Measurements from ENCODE around the gene TSPAN18. TPM values are rescaled to one million over a fixed set of nuclear protein-coding genes. Genes with fewer than 3 reads are reported as not detected.

TSPAN18 gene
- total and polyA plus RNA-seq, 10 of the 15 experiments (the other 5 are each of a cell fraction or from before 2014, with no cell fraction given), result 0.02 to 0.77 (median 0.13) TPM; not detected in 1

GRCh38 chr11:44743326-44743725, 16.6 kb downstream of the TSPAN18 start (continued):
- no peak for TF ChIP-seq JUNB (IDR thresholded peaks at IDR 0.05)
- TF ChIP-seq TARDBP (IDR thresholded peaks at IDR 0.05; ENCODE audit: borderline replicate concordance), result no peak
- no peak for TF ChIP-seq PAX5 (IDR thresholded peaks at IDR 0.05; ENCODE audit: borderline replicate concordance, low read depth, low read length)
- TF ChIP-seq FOS (IDR thresholded peaks at IDR 0.05; ENCODE audit: borderline replicate concordance, extremely low read depth, insufficient read length), result no peak
- no peak for TF ChIP-seq EGR1 (IDR thresholded peaks at IDR 0.05; ENCODE audit: borderline replicate concordance in 1 of 2, low read depth in 2 of 2, low read length in 2 of 2)
- TF ChIP-seq EED (IDR thresholded peaks at IDR 0.05; ENCODE audit: low read depth), result no peak

DNA sequence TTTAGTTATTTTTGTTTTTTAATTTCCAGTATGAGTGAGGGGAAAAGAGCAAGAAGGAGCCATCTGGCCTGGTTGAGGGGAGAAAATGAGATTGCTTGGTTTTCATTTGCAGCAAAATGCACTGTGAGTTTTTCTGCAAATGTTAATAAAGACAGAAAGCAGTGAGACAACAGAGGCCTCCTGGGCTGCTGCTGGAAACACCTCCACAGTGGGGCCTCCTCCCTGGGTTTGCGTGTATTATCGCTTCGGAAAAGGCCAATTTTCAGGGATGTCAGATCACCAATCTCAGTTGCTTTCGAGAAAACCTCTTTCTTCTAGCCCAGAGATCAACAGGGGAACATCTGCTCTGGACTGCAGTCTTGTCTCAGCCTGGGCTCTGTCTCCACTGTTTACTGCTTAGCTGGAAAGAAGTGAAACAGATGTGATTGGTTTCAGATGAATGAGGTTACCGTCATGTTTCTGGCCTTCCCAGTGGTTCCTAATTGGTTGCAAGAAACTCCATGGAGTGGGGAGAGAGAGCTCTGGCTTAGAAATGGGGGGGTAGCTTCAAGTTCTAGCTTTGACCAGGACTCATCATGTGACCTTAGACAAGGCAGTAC, 17.3 kb downstream of the TSPAN18 start:
- Histone ChIP-seq H3K79me2 (ENCODE audit: control insufficient read depth, insufficient read depth, low read length) (no peaks in the 10 kb centered on the region), H3K27me3 (replicated peaks in 1 of 2; ENCODE audit: control insufficient read depth in 2 of 2, insufficient read depth in 2 of 2, low read length in 1 of 2) (peaks cover 0 to 3% of the 10 kb centered on the region in 2 experiments; a peak in 2 of 4 replicates), H2AFZ (ENCODE audit: control insufficient read depth, low read depth, low read length) (no peak overlapping the region), H4K20me1 (ENCODE audit: control insufficient read depth, insufficient read depth) (no peaks in the 10 kb centered on the region), H3K4me3 (no peak overlapping the region), H3K4me2 (ENCODE audit: control insufficient read depth, insufficient read depth) (no peak overlapping the region), H3K36me3 (ENCODE audit: control insufficient read depth in 2 of 2, insufficient read depth in 2 of 2, low read length in 1 of 2) (no peaks in the 10 kb centered on the region), H3K4me1 (ENCODE audit: control insufficient read depth, insufficient read depth, low read length) (no peaks in the 10 kb centered on the region), H3K9ac (ENCODE audit: control insufficient read depth, insufficient read depth, low read length) (no peak overlapping the region), H3K9me3 (replicated peaks; ENCODE audit: control insufficient read depth, insufficient read depth, low read length) (no peaks in the 10 kb centered on the region), H3K27ac (ENCODE audit: control insufficient read depth, insufficient read depth) (no peak overlapping the region)
- ChIA-PET RAD21 (ENCODE audit: unreplicated experiment) (no interaction called here), SMC1A (ENCODE audit: uncharacterized antibody, unreplicated experiment) (no interaction called here), POLR2A (no interaction called here), CTCF (no interaction called here)
- intact Hi-C loops (cut with micrococcal nuclease; ENCODE audit: unreplicated experiment), result no loop called here
- no peak for FAIRE-seq
- no peak for DNase-seq (ENCODE audit: low read depth, low spot score)
- no peak for ATAC-seq
- WGBS (ENCODE audit: insufficient coverage, insufficient replicate concordance, low lambda C conversion rate, missing lambda C conversion rate), result 35% methylated on average over 5 of the region's 5 CpGs
- in situ Hi-C loops (cut with MboI), result no loop called here
- BruUV-seq (replicated peaks), result no TSS peak
- TF ChIP-seq YBX1 (IDR thresholded peaks at IDR 0.05) (no peak), POLR2AphosphoS2 (IDR thresholded peaks at IDR 0.05; ENCODE audit: low read depth, low read length) (no peak), HDAC2 (IDR thresholded peaks at IDR 0.05) (no peak), TBL1XR1 (IDR thresholded peaks at IDR 0.05; ENCODE audit: low read depth, low read length) (no peak), ELK1 (IDR thresholded peaks at IDR 0.05; ENCODE audit: low read depth, low read length) (no peak), SIX5 (IDR thresholded peaks at IDR 0.05; ENCODE audit: low read depth, low read length, severe bottlenecking) (no peak), FOXK2 (IDR thresholded peaks at IDR 0.05) (no peak), TCF12 (IDR thresholded peaks at IDR 0.05; ENCODE audit: low read depth, low read length) (no peak), CREB1 (IDR thresholded peaks at IDR 0.05; ENCODE audit: low read depth) (no peak), IRF5 (IDR thresholded peaks at IDR 0.05; ENCODE audit: borderline replicate concordance) (no peak), SRF (IDR thresholded peaks at IDR 0.05; ENCODE audit: low read depth in 2 of 2, low read length in 2 of 2) (no peak), EED (IDR thresholded peaks at IDR 0.05; ENCODE audit: low read depth) (no peak), FOS (IDR thresholded peaks at IDR 0.05; ENCODE audit: borderline replicate concordance, extremely low read depth, insufficient read length) (no peak)
- TF ChIP-seq, protein P1, sequence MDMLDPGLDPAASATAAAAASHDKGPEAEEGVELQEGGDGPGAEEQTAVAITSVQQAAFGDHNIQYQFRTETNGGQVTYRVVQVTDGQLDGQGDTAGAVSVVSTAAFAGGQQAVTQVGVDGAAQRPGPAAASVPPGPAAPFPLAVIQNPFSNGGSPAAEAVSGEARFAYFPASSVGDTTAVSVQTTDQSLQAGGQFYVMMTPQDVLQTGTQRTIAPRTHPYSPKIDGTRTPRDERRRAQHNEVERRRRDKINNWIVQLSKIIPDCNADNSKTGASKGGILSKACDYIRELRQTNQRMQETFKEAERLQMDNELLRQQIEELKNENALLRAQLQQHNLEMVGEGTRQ (IDR thresholded peaks at IDR 0.05; ENCODE audit: borderline replicate concordance, low read depth, low read length), result no peak
- TF ChIP-seq, protein P2, sequence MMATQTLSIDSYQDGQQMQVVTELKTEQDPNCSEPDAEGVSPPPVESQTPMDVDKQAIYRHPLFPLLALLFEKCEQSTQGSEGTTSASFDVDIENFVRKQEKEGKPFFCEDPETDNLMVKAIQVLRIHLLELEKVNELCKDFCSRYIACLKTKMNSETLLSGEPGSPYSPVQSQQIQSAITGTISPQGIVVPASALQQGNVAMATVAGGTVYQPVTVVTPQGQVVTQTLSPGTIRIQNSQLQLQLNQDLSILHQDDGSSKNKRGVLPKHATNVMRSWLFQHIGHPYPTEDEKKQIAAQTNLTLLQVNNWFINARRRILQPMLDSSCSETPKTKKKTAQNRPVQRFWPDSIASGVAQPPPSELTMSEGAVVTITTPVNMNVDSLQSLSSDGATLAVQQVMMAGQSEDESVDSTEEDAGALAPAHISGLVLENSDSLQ (IDR thresholded peaks at IDR 0.05), result no peak
